ENCODE results near the gene ZNF280B.

GRCh38 chr22:22553735-22554586, 45.4 kb upstream of the ZNF280B start:
- TF ChIP-seq, protein P1, sequence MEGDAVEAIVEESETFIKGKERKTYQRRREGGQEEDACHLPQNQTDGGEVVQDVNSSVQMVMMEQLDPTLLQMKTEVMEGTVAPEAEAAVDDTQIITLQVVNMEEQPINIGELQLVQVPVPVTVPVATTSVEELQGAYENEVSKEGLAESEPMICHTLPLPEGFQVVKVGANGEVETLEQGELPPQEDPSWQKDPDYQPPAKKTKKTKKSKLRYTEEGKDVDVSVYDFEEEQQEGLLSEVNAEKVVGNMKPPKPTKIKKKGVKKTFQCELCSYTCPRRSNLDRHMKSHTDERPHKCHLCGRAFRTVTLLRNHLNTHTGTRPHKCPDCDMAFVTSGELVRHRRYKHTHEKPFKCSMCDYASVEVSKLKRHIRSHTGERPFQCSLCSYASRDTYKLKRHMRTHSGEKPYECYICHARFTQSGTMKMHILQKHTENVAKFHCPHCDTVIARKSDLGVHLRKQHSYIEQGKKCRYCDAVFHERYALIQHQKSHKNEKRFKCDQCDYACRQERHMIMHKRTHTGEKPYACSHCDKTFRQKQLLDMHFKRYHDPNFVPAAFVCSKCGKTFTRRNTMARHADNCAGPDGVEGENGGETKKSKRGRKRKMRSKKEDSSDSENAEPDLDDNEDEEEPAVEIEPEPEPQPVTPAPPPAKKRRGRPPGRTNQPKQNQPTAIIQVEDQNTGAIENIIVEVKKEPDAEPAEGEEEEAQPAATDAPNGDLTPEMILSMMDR (IDR thresholded peaks at IDR 0.05) = no peak
- no peak for TF ChIP-seq EZH2 (IDR thresholded peaks at IDR 0.05; ENCODE audit: borderline replicate concordance, insufficient read depth, low read depth, low read length, poor library complexity, severe bottlenecking)
